Urothelium cell line (cell line): Measurements from ENCODE around the gene PTPRCAP.
"Not testable (repeated sequence)": the region's sequence is repeated elsewhere in the genome, so short reads cannot be mapped to it uniquely, and the experiment has no call there.

ENCODE experiments used
- DNase-seq: peaks from one replicate; pipeline ENCODE4 v3.0.0; 2011; ENCODE audit warnings: low spot score, mixed read lengths
- FAIRE-seq: peaks from 2 replicates; lab custom pipeline; 2011; peaks lifted over from hg19 to GRCh38; lab: Jason Lieb, UNC

PTPRCAP gene

GRCh38 chr11:67410984-67411784 is 26.3 kb downstream of the PTPRCAP start:
- DNase-seq (no peak), FAIRE-seq (no peak)

- DNase-seq (no peak), FAIRE-seq (no peak)
Observed at GRCh38 chr11:67410369-67410831, 27.1 kb downstream of the PTPRCAP start.

- FAIRE-seq = no peak
- no peak for DNase-seq
Observed at GRCh38 chr11:67409781-67410368, 27.6 kb downstream of the PTPRCAP start.

GRCh38 chr11:67409261-67409666 is 28.2 kb downstream of the PTPRCAP start:
- no peak for FAIRE-seq

GRCh38 chr11:67408437-67409200 is 28.9 kb downstream of the PTPRCAP start:
- FAIRE-seq (no peak), DNase-seq (no peak)

More at GRCh38 chr11:67409261-67409666, 28.2 kb downstream of the PTPRCAP start:
- DNase-seq = no peak

GRCh38 chr11:67407688-67408163 is 29.8 kb downstream of the PTPRCAP start:
- no peak for FAIRE-seq
- DNase-seq = no peak

GRCh38 chr11:67406969-67407687 is 30.4 kb downstream of the PTPRCAP start:
- DNase-seq = no peak

GRCh38 chr11:67406420-67406968 is 31.0 kb downstream of the PTPRCAP start:
- DNase-seq = no peak
- FAIRE-seq = no peak

More at GRCh38 chr11:67406969-67407687, 30.4 kb downstream of the PTPRCAP start:
- no peak for FAIRE-seq

- no peak for FAIRE-seq
- no peak for DNase-seq
Observed at GRCh38 chr11:67405688-67406339, 31.7 kb downstream of the PTPRCAP start.

GRCh38 chr11:67405196-67405567 is 32.3 kb downstream of the PTPRCAP start:
- no peak for FAIRE-seq

GRCh38 chr11:67404515-67405195 is 32.8 kb downstream of the PTPRCAP start:
- DNase-seq (no peak), FAIRE-seq (no peak)

More at GRCh38 chr11:67405196-67405567, 32.3 kb downstream of the PTPRCAP start:
- no peak for DNase-seq

GRCh38 chr11:67403085-67403484 is 34.4 kb downstream of the PTPRCAP start:
- not testable (repeated sequence) for FAIRE-seq, DNase-seq

- not testable (repeated sequence) for FAIRE-seq
Observed at GRCh38 chr11:67402192-67402839, 35.2 kb downstream of the PTPRCAP start.

GRCh38 chr11:67401495-67402191 is 35.8 kb downstream of the PTPRCAP start, which contains the start of gene PPP1CA:
Gene PPP1CA (minus strand): TSS chr11:67401858. CDS start chr11:67401782, 76 bp downstream.
- FAIRE-seq = no peak
- DNase-seq = peak; percentile 98

More at GRCh38 chr11:67402192-67402839, 35.2 kb downstream of the PTPRCAP start:
- DNase-seq = not testable (repeated sequence)

GRCh38 chr11:67400942-67401494 is 36.5 kb downstream of the PTPRCAP start:
- DNase-seq (no peak), FAIRE-seq (no peak)

- no peak for FAIRE-seq
- no peak for DNase-seq
Observed at GRCh38 chr11:67400251-67400941, 37.1 kb downstream of the PTPRCAP start.
